Bronchial epithelial cell (primary cell): ENCODE measurements around the gene CASP9. TPM values are rescaled to one million over a fixed set of nuclear protein-coding genes. Genes with fewer than 3 reads are reported as not detected.

Source experiments
- DNase-seq: peaks from one replicate; pipeline ENCODE4 v3.0.0-alpha.2; 2010; ENCODE audit warnings: low read depth
- FAIRE-seq: peaks from 2 replicates; lab custom pipeline; 2011; peaks lifted over from hg19 to GRCh38; lab: Jason Lieb, UNC
- H3K27me3 ChIP-seq: 2 replicates; pipeline ENCODE4 v1.5.1; 2011; ENCODE audit warnings: low read length; ENCODE audit not compliant: control insufficient read depth, insufficient read depth
- H3K36me3 ChIP-seq: 2 replicates; pipeline ENCODE4 v1.5.1; 2011; ENCODE audit warnings: low read length; ENCODE audit not compliant: control insufficient read depth, insufficient read depth
- H3K4me3 ChIP-seq: 2 replicates; pipeline ENCODE4 v1.5.1; 2011; ENCODE audit warnings: mild to moderate bottlenecking, low read depth, low read length, control low read depth
- CTCF ChIP-seq: IDR thresholded peaks from 2 replicates; pipeline ENCODE4 v1.5.1; 2011; ENCODE audit warnings: mild to moderate bottlenecking, moderate library complexity, low read length, control low read depth, inconsistent platforms; ENCODE audit not compliant: insufficient read depth, severe bottlenecking
- total RNA-seq: library from RNA; depleted of rRNA; stranded (reverse); fragments of >200 nt; gene quantifications from 2 replicates; pipeline ENCODE4 v1.2.1, GENCODE V29; 2014

CASP9 gene
- total RNA-seq, 1 donor from 2014 or later, result 3.2 TPM

GRCh38 chr1:15442759-15443158 lies 81.3 kb downstream of the CASP9 start:
- no peak for TF ChIP-seq CTCF
- H3K36me3 ChIP-seq, result no peaks in the 10 kb centered on the region
- FAIRE-seq (no peak), DNase-seq (no peak)
- H3K27me3 ChIP-seq, result no peaks in the 10 kb centered on the region
- no peak overlapping the region for H3K4me3 ChIP-seq

DNA sequence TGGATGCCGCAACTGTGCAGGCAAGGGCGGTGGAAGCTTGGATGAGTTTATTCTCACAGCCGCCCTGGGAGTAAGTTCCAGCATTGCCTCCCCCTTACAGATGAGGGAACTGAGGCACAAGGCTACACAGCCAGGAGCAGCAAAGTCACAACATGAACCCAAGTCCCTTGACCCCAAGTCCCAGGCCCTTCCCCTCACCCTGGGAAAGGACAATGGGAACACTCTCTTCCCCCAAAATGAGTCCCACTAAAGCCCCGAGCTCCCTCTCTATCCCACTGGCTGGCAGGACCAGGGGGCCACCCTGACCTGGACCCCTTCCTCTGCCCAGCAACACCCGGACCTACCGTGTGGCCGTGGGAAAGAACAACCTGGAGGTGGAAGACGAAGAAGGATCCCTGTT lies 81.9 kb downstream of the CASP9 start:
- DNase-seq, result no peak
- TF ChIP-seq CTCF, result no peak
- FAIRE-seq, result no peak

More for the DNA sequence above, 81.9 kb downstream of the CASP9 start:
- Histone ChIP-seq H3K36me3 (no peaks in the 10 kb centered on the region), H3K27me3 (no peaks in the 10 kb centered on the region), H3K4me3 (no peak overlapping the region)

Other genes starting within 250 kb of the CASP9 start
- gene EFHD2, start 114.3 kb downstream of the CASP9 start, total RNA-seq, result 41.5 and 42.6 TPM in 2 replicates
- gene CTRC, start 85.8 kb downstream of the CASP9 start, total RNA-seq, result not detected in 2 replicates
- gene CELA2A, start 67.5 kb downstream of the CASP9 start, total RNA-seq, result not detected in 2 replicates
- gene CELA2B, start 48.1 kb downstream of the CASP9 start, total RNA-seq, result not detected in 2 replicates
- 7.6 and 11.8 TPM in 2 replicates for gene DNAJC16, start 2.6 kb upstream of the CASP9 start, total RNA-seq
- gene AGMAT, start 60.8 kb upstream of the CASP9 start, total RNA-seq, result 0.51 and 1.6 TPM in 2 replicates
- 13.7 and 19.1 TPM in 2 replicates for gene DDI2, start 93.2 kb upstream of the CASP9 start, total RNA-seq
- 52.0 and 60.6 TPM in 2 replicates for gene PLEKHM2, start 160.1 kb upstream of the CASP9 start, total RNA-seq
- under 0.01 and 0.38 TPM in 2 replicates for gene SLC25A34, start 212.0 kb upstream of the CASP9 start, total RNA-seq
- not detected in 2 replicates for gene TMEM82, start 218.3 kb upstream of the CASP9 start, total RNA-seq
- gene FBLIM1, start 234.6 kb upstream of the CASP9 start, total RNA-seq, result 60.9 and 72.4 TPM in 2 replicates